Ovary (tissue), 9 donors: ENCODE results near the gene DGUOK. TPM values are rescaled to one million over a fixed set of nuclear protein-coding genes. Genes with fewer than 3 reads are reported as not detected.

ENCODE experiments used
- DNase-seq, 5 donors: peaks; one replicate each; pipeline ENCODE4 v3.0.0-alpha.2; 2019 to 2020
- H3K27ac ChIP-seq, 2 donors: fragments of 200-600 bp; one replicate each; pipeline versions ENCODE4 v1.5.1 to v1.8.0; 2019 to 2022
- H3K27me3 ChIP-seq: fragments of 200-600 bp; one replicate; pipeline ENCODE4 v1.8.0; 2022
- H3K36me3 ChIP-seq: fragments of 200-600 bp; sonication (generic); one replicate; pipeline ENCODE4 v1.5.1; 2019
- H3K4me1 ChIP-seq: one replicate; pipeline ENCODE4 v1.8.1; 2013; ENCODE audit warnings: mild to moderate bottlenecking, moderate library complexity; ENCODE audit not compliant: insufficient read depth
- H3K4me3 ChIP-seq: fragments of 200-600 bp; sonication (generic); one replicate; pipeline ENCODE4 v1.5.1; 2017
- H3K9me3 ChIP-seq, 2 donors: fragments of 200-600 bp in 1 of 2; sonication (generic) in 1 of 2; one replicate each; pipeline versions ENCODE4 v1.5.1 to v1.8.1; 2013 to 2019; ENCODE audit warnings: mild to moderate bottlenecking in 1 of 2, moderate library complexity in 1 of 2
- EP300 ChIP-seq: sonication (generic); formaldehyde crosslinking; IDR thresholded peaks from one replicate; pipeline ENCODE4 v1.6.1; 2017; ENCODE audit warnings: antibody characterized with exemption
- POLR2A ChIP-seq: fragments of 450-650 bp; IDR thresholded peaks from one replicate; pipeline ENCODE4 v1.6.1; 2017; ENCODE audit warnings: antibody characterized with exemption, mild to moderate bottlenecking, moderate library complexity
- WGBS, 3 donors: extraction: QIAGEN DNeasy Blood & Tissue Kit in 1 of 3; methylation state at CpG; one replicate each; pipeline versions ENCODE4 v1.1.5 to v1.1.7; 2013 to 2017; 5-methylcytosine and 5-hydroxymethylcytosine counted together
- intact Hi-C, 4 donors: fragments of 100-400 bp; cut with DNase I; formaldehyde crosslinking; loops; one replicate each; pipeline versions ENCODE4 v1.11.0 to v1.15.1; 2022 to 2023
- polyA plus RNA-seq, 2 donors: library from polyadenylated mRNA; stranded (reverse); fragments of 200-250 nt in 1 of 2; fragments of 350-450 nt in 1 of 2; fragmentation: Illumina TruSeq in 1 of 2; extraction: RNeasy Lipid Tissue Mini Kit (QIAGEN cat#74804) in 1 of 2; gene quantifications; one replicate each; pipeline ENCODE4 v1.2.3, GENCODE V29; 2013 to 2014
- total RNA-seq, 7 donors: library from RNA; depleted of rRNA in 2 of 7; stranded (reverse); fragments of >200 nt in 2 of 7; fragmentation: NEBNext Ultra II Directional in 3 of 7; extraction: Animal tissue kit (Norgen Biotek cat#: 25700) in 3 of 7; gene quantifications; one replicate each; pipeline versions ENCODE4 v1.1.0 to v1.2.4, GENCODE V29; 2016 to 2023
- TF ChIP-seq, protein P1 (sequence below), 3 donors: fragments of 450-650 bp in 2 of 3; fragments of 200-600 bp in 1 of 3; IDR thresholded peaks; one replicate each; pipeline versions ENCODE4 v1.5.1 to v1.8.0; 2016 to 2022; ENCODE audit warnings: antibody characterized with exemption in 3 of 3, mild to moderate bottlenecking in 1 of 3
- donor health status: DM: no; HTN: no; CAD: no; lungs with moderate emphysema.
- donor health status: DM: no; HTN: no; CAD: no.
- donor health status: Bipolar disorder and iron deficiency.
- donor health status: DM: yes; HTN: yes; CAD: no.
- donor health status: DM: no; HTN: no; CAD: no.
- donor health status: DM: yes; HTN: yes; CAD: no.

DGUOK gene
- total and polyA plus RNA-seq, 9 donors: 45.8 to 84.1 (median 57.4) TPM

DNA sequence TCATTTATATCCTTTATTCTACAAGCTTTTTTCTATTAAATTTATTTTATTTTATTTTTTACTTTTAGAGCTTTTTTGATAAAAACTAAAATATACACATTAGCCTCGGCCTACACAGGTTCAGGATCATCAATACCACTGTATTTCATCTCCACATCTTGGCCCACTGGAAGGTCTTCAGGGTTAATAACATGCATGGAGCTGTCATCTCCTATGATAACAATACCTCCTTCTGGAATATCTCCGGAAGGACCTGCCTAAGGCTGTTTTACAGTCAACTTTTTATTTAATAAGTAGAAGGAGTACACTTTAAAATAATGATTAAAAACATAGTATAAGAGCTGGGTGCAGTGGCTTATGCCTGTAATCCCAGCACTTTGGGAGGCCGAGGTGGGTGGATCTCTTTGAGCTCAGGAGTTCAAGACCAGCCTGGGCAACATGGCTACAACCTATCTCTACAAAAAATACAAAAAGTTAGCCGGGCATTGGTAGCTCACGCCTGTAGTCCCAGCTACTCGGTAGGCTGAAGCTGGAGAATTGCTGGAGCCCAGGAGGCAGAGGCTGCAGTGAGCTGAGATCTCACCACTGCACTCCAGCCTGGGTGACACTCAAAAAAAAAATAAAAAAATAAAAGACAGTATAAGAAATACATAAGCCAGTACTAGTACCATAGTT is 15.7 kb upstream of the DGUOK start:
- H3K27me3 ChIP-seq: no peaks in the 10 kb centered on the region
- DNase-seq: no peak

DNA sequence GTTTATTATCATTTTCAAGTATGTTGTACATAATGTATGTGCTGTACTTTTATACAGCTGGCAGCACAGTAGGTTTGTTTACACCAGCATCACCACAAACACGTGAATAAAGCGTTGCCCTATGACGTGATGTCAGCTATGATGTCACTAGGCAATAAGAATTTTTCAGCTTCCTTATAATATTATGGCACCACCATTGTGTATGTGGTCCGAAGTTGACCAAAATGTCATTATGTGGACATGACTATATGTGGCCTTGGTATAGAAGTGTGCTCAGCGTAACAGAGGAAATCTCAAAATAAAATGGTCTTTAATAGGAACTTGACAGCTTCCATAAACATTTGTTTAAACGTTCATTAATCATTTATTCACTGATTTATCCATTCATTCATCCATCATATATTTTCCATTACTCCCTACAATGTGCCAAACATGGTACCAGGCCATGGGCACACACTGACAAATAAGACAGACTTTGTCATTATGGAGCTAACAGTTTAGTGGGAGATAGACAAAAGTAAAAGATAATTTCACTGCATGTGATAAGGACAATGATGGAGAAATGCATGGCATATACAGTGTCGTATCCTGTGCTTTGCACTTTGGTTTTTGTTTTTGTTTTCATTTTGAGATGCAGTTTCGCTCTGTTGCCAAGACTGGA is 15.0 kb upstream of the DGUOK start:
- intact Hi-C loops: no loop called here
- no peak for DNase-seq
- no peaks in the 10 kb centered on the region for H3K9me3 ChIP-seq
- TF ChIP-seq, protein P1, sequence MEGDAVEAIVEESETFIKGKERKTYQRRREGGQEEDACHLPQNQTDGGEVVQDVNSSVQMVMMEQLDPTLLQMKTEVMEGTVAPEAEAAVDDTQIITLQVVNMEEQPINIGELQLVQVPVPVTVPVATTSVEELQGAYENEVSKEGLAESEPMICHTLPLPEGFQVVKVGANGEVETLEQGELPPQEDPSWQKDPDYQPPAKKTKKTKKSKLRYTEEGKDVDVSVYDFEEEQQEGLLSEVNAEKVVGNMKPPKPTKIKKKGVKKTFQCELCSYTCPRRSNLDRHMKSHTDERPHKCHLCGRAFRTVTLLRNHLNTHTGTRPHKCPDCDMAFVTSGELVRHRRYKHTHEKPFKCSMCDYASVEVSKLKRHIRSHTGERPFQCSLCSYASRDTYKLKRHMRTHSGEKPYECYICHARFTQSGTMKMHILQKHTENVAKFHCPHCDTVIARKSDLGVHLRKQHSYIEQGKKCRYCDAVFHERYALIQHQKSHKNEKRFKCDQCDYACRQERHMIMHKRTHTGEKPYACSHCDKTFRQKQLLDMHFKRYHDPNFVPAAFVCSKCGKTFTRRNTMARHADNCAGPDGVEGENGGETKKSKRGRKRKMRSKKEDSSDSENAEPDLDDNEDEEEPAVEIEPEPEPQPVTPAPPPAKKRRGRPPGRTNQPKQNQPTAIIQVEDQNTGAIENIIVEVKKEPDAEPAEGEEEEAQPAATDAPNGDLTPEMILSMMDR (IDR thresholded peaks at IDR 0.05): no peak
- TF ChIP-seq EP300: no peak
- TF ChIP-seq POLR2A: no peak
- no peak overlapping the region for H3K4me3 ChIP-seq
- no peaks in the 10 kb centered on the region for H3K36me3 ChIP-seq
- H3K4me1 ChIP-seq: no peaks in the 10 kb centered on the region
- no peaks in the 10 kb centered on the region for H3K27me3 ChIP-seq
- H3K27ac ChIP-seq: no peak overlapping the region
- WGBS, 3 donors: 79 to 86% (median 81%) methylated on average over 8 of the region's 8 CpGs

More for the DNA sequence above, 15.7 kb upstream of the DGUOK start:
- Histone ChIP-seq H3K27ac (no peak overlapping the region), H3K4me3 (no peak overlapping the region), H3K9me3 (no peaks in the 10 kb centered on the region), H3K4me1 (no peaks in the 10 kb centered on the region), H3K36me3 (no peaks in the 10 kb centered on the region)
- no peak for TF ChIP-seq POLR2A
- no peak for TF ChIP-seq EP300
- TF ChIP-seq, protein P1 (IDR thresholded peaks at IDR 0.05): no peak
- intact Hi-C loops: no loop called here
- 75 to 77% (median 77%) methylated on average over 6 of the region's 6 CpGs for WGBS, 3 donors

DNA sequence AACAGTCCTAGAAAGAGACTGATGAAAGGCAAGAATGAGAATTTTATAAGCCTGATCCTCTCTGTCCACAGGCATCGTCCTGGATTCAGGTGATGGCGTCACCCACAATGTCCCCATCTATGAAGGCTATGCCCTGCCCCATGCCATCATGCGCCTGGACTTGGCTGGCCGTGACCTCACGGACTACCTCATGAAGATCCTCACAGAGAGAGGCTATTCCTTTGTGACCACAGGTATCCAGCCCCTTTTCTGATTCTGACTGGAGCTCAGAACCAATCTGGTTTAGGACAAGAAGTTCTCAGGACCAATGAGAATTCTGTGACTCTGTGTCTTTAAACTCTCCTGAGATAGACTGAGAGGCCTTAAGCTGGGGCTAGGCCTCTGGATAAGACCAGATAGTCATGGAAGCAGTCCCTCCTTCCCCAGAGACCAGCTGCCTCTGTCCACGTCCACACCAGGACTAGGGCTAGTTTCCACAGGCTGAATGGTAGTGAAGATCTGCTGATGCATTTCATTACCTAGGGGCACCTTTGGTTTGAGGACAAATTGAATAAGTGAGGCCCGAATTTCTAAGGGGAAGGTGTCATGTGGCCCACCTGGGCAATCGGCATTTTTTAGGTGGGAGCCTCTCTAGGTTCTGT is 13.1 kb upstream of the DGUOK start:
- no peak for TF ChIP-seq POLR2A
- no peak for TF ChIP-seq EP300
- TF ChIP-seq, protein P1 (IDR thresholded peaks at IDR 0.05): no peak
- no peak for DNase-seq
- Histone ChIP-seq H3K27me3 (no peaks in the 10 kb centered on the region), H3K9me3 (no peaks in the 10 kb centered on the region), H3K27ac (no peak overlapping the region), H3K4me3 (no peak overlapping the region), H3K36me3 (no peaks in the 10 kb centered on the region), H3K4me1 (no peaks in the 10 kb centered on the region)
- intact Hi-C loops: no loop called here
- WGBS, 3 donors: 89 to 92% (median 92%) methylated on average over 8 of the region's 8 CpGs

GRCh38 chr2:73914667-73915066 is 12.0 kb upstream of the DGUOK start:
- Histone ChIP-seq H3K4me3 (no peak overlapping the region), H3K36me3 (no peaks in the 10 kb centered on the region), H3K9me3 (no peaks in the 10 kb centered on the region), H3K4me1 (no peaks in the 10 kb centered on the region), H3K27ac (no peak overlapping the region), H3K27me3 (no peaks in the 10 kb centered on the region)
- WGBS, 3 donors: 86 to 88% (median 86%) methylated on average over 4 of the region's 4 CpGs
- TF ChIP-seq POLR2A (no peak), EP300 (no peak)
- TF ChIP-seq, protein P1 (IDR thresholded peaks at IDR 0.05): no peak
- intact Hi-C loops: no loop called here
- DNase-seq: no peak
